Heart right ventricle (tissue), 16 donors: ENCODE results near the gene CMYA5. TPM values are rescaled to one million over a fixed set of nuclear protein-coding genes. Genes with fewer than 3 reads are reported as not detected.

Experiments used
- ATAC-seq, 8 donors: fragments of 200-7000 bp; cut with Tn5 transposase; one replicate each; pipeline ENCODE4 v1.9.1; 2020; ENCODE audit warnings: mild to moderate bottlenecking in 8 of 8, moderate library complexity in 8 of 8, moderate number of reproducible peaks in 1 of 8
- DNase-seq, 2 donors: peaks; one replicate each; pipeline ENCODE4 v3.0.0-alpha.2; 2020
- H3K27ac ChIP-seq, 10 donors: fragments of 200-600 bp; sonication (generic) in 2 of 10; one replicate each; pipeline versions ENCODE4 v1.5.0 to v1.8.0; 2020 to 2022; ENCODE audit warnings: mild to moderate bottlenecking in 3 of 10
- H3K27me3 ChIP-seq, 7 donors: fragments of 200-600 bp; one replicate each; pipeline ENCODE4 v1.8.0; 2021 to 2022; ENCODE audit warnings: mild to moderate bottlenecking in 2 of 7
- H3K36me3 ChIP-seq, 9 donors: fragments of 200-600 bp; sonication (generic) in 1 of 9; one replicate each; pipeline versions ENCODE4 v1.5.0 to v1.8.0; 2020 to 2022; ENCODE audit warnings: mild to moderate bottlenecking in 2 of 9
- H3K4me1 ChIP-seq, 9 donors: fragments of 200-600 bp; sonication (generic) in 1 of 9; one replicate each; pipeline versions ENCODE4 v1.5.0 to v1.8.0; 2020 to 2022; ENCODE audit warnings: mild to moderate bottlenecking in 4 of 9
- H3K4me3 ChIP-seq, 10 donors: fragments of 200-600 bp; sonication (generic) in 2 of 10; one replicate each; pipeline versions ENCODE4 v1.5.0 to v1.8.0; 2020 to 2022; ENCODE audit warnings: mild to moderate bottlenecking in 7 of 10, moderate library complexity in 2 of 10
- H3K9me3 ChIP-seq, 11 donors: fragments of 200-600 bp in 10 of 11; sonication (generic) in 2 of 11; one replicate each; pipeline versions ENCODE4 v1.5.0 to v1.8.0; 2013 to 2022; ENCODE audit warnings: mild to moderate bottlenecking in 2 of 11, control low read depth in 1 of 11, moderate library complexity in 1 of 11
- WGBS, 2 donors: extraction: QIAGEN DNeasy Blood & Tissue Kit; methylation state at CpG; one replicate each; pipeline ENCODE4 v1.1.7; 2013; ENCODE audit warnings: inconsistent platforms in 1 of 2; 5-methylcytosine and 5-hydroxymethylcytosine counted together
- intact Hi-C, 10 donors: fragments of 100-400 bp; cut with DNase I; formaldehyde crosslinking; loops; one replicate each; pipeline versions ENCODE4 v1.11.1 to v1.14.2; 2022
- polyA plus RNA-seq, 2 donors: library from polyadenylated mRNA; stranded (reverse); fragments of 200-250 nt; gene quantifications; one replicate each; pipeline ENCODE4 v1.2.3, GENCODE V29; 2013
- total RNA-seq, 10 donors: library from RNA; stranded (reverse); fragmentation: NEBNext Ultra II Directional in 3 of 10; extraction: Animal tissue kit (Norgen Biotek cat#: 25700) in 3 of 10; gene quantifications; one replicate each; pipeline versions ENCODE4 v1.2.1 to v1.2.4, GENCODE V29; 2021 to 2023
- TF ChIP-seq, protein P1 (sequence below), 9 donors: fragments of 200-600 bp; sonication (generic) in 2 of 9; IDR thresholded peaks; one replicate each; pipeline versions ENCODE4 v1.5.0 to v1.8.0; 2021 to 2022; ENCODE audit warnings: antibody characterized with exemption in 9 of 9, mild to moderate bottlenecking in 5 of 9, moderate library complexity in 1 of 9
- donor health status: Arrhythmogenic right ventricular cardiomyopathy.
- donor health status: ischemic (EF 13 %, LVEDD 7.1; RV severe dilation, severe dysfunction).
- donor health status: healthy with polysubstance abuse.
- donor health status: DM: no; HTN: yes; CAD: no.
- donor health status: DM: no; HTN: no; CAD: no.
- donor health status: ischemic (EF 25% LVEDD 6.9; RV normal size, moderate dysfunction).
- donor health status: ischemic (EF 25% LVEDD 5.7; RV mildly dilated, moderate dysfunction).
- donor health status: healthy.
- donor health status: DM: yes; HTN: yes; CAD: no.
- donor health status: Ischemic cardiomyopathy.
- donor health status: ischemic (EF 35%, LVEDD 5.7; RV mildly dilated, moderate dysfunction).
- donor health status: nonischemic (EF 11% LVEDD 7.7; RV severe dilation, severe dysfunction).
- donor health status: DM: yes; HTN: yes; CAD: no.
- donor health status: PGD.
- donor health status: ischemic (EF 29% LVEDD 5.4; RV normal size, mild dysfunction).
- donor health status: nonischemic (EF 23%, LVEDD 6.1; RV moderate dilation, normal function).

Gene CMYA5
- total and polyA plus RNA-seq, 12 donors, result 202 to 1,721 (median 979) TPM

DNA sequence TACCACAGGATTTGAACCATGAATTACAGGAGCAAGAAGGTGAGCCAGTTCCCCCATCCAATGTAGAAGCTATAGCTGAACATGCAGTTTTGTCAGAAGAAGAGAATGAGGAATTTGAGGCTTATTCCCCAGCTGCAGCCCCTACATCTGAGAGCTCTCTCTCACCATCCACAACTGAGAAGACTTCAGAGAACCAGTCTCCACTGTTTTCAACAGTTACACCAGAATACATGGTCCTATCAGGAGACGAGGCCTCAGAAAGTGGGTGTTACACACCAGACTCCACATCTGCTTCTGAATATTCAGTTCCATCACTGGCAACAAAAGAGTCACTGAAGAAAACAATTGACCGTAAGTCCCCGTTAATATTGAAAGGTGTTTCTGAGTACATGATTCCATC is 40.9 kb downstream of the CMYA5 start:
- ATAC-seq (no peak), DNase-seq (no peak)
- intact Hi-C loops, result no loop called here
- Histone ChIP-seq H3K4me3 (no peak overlapping the region), H3K9me3 (no peaks in the 10 kb centered on the region), H3K27ac (peak overlapping the region in 3 of 10 donors; percentile 35 to 78 (median 71)), H3K27me3 (no peaks in the 10 kb centered on the region), H3K4me1 (peaks cover 0 to 59% (median 12%) of the 10 kb centered on the region in 9 donors), H3K36me3 (peaks cover 0 to 58% (median 6%) of the 10 kb centered on the region in 9 donors)
- WGBS, 2 donors, result 95 to 98% methylated on average over 3 of the region's 3 CpGs
- TF ChIP-seq, protein P1, sequence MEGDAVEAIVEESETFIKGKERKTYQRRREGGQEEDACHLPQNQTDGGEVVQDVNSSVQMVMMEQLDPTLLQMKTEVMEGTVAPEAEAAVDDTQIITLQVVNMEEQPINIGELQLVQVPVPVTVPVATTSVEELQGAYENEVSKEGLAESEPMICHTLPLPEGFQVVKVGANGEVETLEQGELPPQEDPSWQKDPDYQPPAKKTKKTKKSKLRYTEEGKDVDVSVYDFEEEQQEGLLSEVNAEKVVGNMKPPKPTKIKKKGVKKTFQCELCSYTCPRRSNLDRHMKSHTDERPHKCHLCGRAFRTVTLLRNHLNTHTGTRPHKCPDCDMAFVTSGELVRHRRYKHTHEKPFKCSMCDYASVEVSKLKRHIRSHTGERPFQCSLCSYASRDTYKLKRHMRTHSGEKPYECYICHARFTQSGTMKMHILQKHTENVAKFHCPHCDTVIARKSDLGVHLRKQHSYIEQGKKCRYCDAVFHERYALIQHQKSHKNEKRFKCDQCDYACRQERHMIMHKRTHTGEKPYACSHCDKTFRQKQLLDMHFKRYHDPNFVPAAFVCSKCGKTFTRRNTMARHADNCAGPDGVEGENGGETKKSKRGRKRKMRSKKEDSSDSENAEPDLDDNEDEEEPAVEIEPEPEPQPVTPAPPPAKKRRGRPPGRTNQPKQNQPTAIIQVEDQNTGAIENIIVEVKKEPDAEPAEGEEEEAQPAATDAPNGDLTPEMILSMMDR (IDR thresholded peaks at IDR 0.05), result no peak

DNA sequence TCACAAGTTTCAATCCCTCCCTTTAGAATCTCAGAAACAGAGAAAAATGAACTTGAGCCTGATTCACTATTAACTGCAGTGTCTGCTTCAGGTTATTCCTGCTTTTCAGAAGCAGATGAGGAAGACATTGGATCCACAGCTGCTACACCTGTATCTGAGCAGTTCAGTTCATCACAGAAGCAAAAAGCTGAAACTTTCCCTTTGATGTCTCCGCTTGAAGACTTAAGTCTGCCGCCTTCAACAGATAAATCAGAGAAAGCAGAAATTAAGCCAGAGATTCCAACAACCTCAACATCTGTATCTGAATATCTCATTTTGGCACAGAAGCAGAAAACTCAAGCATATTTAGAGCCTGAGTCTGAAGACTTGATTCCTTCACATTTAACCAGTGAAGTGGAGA is 42.1 kb downstream of the CMYA5 start:
- TF ChIP-seq, protein P1 (IDR thresholded peaks at IDR 0.05), result no peak
- no peak for DNase-seq
- Histone ChIP-seq H3K4me3 (no peak overlapping the region), H3K4me1 (peaks cover 0 to 55% (median 12%) of the 10 kb centered on the region in 9 donors), H3K27me3 (no peaks in the 10 kb centered on the region), H3K36me3 (peaks cover 0 to 61% (median 6%) of the 10 kb centered on the region in 9 donors), H3K27ac (peak overlapping the region in 2 of 10 donors; percentile 7 to 35), H3K9me3 (no peaks in the 10 kb centered on the region)
- 93 to 100% methylated on average over 2 of the region's 2 CpGs for WGBS, 2 donors
- no peak for ATAC-seq
- intact Hi-C loops, result no loop called here

DNA sequence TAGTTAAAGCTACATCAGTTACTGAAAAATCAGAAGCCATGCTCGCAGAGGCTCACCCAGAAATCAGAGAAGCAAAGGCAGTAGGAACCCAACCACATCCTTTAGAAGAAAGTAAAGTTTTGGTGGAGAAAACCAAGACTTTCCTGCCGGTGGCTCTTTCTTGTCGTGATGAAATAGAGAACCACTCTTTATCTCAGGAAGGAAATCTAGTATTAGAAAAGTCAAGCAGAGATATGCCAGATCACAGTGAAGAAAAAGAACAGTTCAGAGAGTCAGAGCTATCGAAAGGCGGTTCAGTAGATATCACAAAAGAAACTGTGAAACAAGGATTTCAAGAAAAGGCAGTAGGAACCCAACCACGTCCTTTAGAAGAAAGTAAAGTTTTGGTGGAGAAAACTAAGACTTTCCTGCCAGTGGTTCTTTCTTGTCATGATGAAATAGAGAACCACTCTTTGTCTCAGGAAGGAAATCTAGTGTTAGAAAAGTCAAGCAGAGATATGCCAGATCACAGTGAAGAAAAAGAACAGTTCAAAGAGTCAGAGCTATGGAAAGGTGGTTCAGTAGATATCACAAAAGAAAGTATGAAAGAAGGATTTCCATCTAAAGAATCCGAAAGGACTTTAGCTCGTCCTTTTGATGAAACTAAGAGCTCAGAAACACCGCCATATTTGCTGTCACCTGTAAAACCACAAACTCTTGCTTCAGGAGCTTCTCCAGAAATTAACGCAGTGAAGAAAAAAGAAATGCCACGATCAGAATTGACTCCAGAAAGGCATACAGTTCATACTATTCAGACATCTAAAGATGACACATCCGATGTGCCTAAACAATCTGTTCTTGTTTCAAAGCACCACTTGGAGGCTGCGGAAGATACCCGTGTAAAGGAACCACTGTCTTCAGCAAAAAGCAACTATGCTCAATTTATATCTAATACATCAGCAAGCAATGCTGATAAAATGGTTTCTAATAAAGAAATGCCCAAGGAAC is 47.2 kb downstream of the CMYA5 start:
- TF ChIP-seq, protein P1 (IDR thresholded peaks at IDR 0.05), result no peak
- H3K9me3 ChIP-seq, result no peaks in the 10 kb centered on the region
- peaks cover 0 to 69% (median 0%) of the 10 kb centered on the region in 9 donors for H3K36me3 ChIP-seq

DNA sequence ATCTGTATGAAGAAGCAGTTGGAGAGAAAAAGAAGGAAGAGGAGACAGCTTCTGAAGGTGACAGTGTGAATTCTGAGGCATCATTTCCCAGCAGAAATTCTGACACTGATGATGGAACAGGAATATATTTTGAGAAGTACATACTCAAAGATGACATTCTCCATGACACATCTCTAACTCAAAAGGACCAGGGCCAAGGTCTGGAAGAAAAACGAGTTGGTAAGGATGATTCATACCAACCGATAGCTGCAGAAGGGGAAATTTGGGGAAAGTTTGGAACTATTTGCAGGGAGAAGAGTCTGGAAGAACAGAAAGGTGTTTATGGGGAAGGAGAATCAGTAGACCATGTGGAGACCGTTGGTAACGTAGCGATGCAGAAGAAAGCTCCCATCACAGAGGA is 48.7 kb downstream of the CMYA5 start:
- Histone ChIP-seq H3K27ac (peak overlapping the region in 2 of 10 donors; percentile 14 to 17), H3K9me3 (no peaks in the 10 kb centered on the region), H3K4me1 (peaks cover 0 to 41% (median 9%) of the 10 kb centered on the region in 9 donors), H3K36me3 (peaks cover 0 to 73% (median 0%) of the 10 kb centered on the region in 9 donors), H3K4me3 (no peak overlapping the region), H3K27me3 (no peaks in the 10 kb centered on the region)
- WGBS, 2 donors, result 88 to 90% methylated on average over 5 of the region's 5 CpGs
- no peak for DNase-seq
- TF ChIP-seq, protein P1 (IDR thresholded peaks at IDR 0.05), result no peak
- ATAC-seq, result no peak
- intact Hi-C loops, result no loop called here

More for the DNA sequence above, 47.2 kb downstream of the CMYA5 start:
- ATAC-seq (no peak), DNase-seq (no peak)
- Histone ChIP-seq H3K4me1 (peaks cover 0 to 41% (median 12%) of the 10 kb centered on the region in 9 donors), H3K27ac (peak overlapping the region in 1 of 10 donors; percentile 43), H3K4me3 (no peak overlapping the region), H3K27me3 (no peaks in the 10 kb centered on the region)
- intact Hi-C loops, result no loop called here
- WGBS, 2 donors, result 79 to 84% methylated on average over 14 of the region's 14 CpGs
